IPS DF 4.7 (cell line): ENCODE data around the gene ANKRD34B.
"Not testable (repeated sequence)": the region's sequence is repeated elsewhere in the genome, so short reads cannot be mapped to it uniquely, and the experiment has no call there.

Experiments used
- DNase-seq: peaks from one replicate; pipeline ENCODE4 v3.0.0-alpha.2; 2013; ENCODE audit warnings: low spot score; ENCODE audit errors: extremely low read depth

Gene ANKRD34B

GRCh38 chr5:80569961-80570786 is at the start of gene ANKRD34B:
ANKRD34B (minus strand) TSS chr5:80570280; CDS start chr5:80560019, 10,261 bp downstream.
- no peak for DNase-seq

GRCh38 chr5:80619086-80619485 is 49.0 kb upstream of the ANKRD34B start:
- DNase-seq: no peak

- no peak for DNase-seq
Measured at GRCh38 chr5:80618438-80618837, 48.4 kb upstream of the ANKRD34B start.

- no peak for DNase-seq
Measured at GRCh38 chr5:80615266-80615914, 45.3 kb upstream of the ANKRD34B start.

DNA sequence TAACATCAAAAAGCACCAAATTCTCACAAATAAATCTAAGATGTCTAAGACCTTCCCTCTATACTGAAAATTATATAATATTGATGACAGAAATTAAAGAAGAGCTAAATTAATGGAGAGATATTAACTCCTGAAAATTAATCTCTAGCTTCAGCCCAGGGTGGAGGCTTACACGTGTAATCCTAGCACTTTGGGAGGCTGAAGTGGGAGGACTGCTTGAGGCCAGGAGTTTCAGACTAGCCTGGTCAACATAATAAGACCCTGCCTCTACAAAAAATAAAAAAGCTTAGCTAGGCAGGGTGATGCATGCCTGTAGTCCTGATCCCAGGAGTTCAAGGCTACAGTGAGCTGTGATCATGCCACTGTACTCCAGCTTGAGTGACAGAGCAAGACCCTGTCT is 39.6 kb upstream of the ANKRD34B start:
- DNase-seq: no peak

GRCh38 chr5:80608731-80609130 is 38.7 kb upstream of the ANKRD34B start:
- DNase-seq: no peak

- DNase-seq: no peak
Measured at GRCh38 chr5:80607832-80608231, 37.8 kb upstream of the ANKRD34B start.

GRCh38 chr5:80607343-80607742 is 37.3 kb upstream of the ANKRD34B start:
- DNase-seq: no peak

DNA sequence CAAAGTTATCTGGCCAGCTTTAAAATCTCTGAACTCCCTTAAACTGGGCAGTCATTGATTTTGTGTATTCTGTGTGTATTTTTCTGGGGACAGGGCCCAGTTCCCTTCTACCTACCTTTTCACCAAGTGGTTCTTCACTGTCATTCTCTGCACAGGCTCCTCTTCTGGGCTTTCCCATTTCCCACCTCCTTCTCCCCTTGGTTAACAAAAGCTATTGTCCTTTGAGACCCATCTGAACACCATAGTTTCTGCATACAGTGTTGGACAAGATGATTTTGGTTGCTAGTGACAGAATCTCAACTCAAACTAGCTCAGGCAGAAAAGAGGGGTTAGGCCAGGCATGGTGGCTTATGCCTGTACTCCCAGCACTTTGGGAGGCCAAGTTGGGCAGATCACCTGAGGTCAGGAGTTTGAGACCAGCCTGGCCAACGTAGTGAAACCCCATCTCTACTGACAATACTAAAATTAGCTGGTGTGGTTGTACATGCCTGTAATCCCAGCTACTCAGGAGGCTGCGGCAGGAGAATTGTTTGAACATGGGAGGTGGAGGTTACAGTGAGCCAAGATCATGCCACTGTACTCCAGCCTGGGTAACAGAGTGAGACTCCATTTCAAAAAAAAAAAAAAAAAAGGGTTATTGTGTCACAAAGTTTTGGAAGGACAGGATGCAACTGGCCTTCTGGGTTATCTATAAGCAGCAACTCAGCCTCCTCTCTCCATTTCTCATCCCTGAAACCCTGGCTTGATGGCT is 31.0 kb upstream of the ANKRD34B start:
- no peak for DNase-seq

DNA sequence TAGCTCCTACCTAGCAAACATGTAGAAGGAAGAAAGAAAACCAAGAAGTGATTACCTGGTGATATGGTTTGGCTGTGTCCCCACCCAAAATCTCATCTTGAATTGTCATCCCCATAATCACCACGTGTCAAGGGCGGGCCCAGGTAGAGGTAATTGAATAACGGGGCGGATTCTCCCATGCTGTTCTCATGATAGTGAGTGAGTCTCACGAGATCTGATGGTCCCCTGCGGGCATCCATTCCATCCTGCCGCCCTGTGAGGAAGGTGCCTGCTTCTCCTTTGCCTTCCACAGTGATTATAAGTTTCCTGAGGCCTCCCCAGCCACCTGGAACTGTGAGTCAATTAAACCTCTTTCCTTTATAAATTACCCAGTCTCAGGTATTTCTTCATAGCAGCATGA is 27.4 kb upstream of the ANKRD34B start:
- no peak for DNase-seq

GRCh38 chr5:80594810-80595209 is 24.7 kb upstream of the ANKRD34B start:
- DNase-seq: no peak

GRCh38 chr5:80592761-80593160 is 22.7 kb upstream of the ANKRD34B start:
- no peak for DNase-seq

DNA sequence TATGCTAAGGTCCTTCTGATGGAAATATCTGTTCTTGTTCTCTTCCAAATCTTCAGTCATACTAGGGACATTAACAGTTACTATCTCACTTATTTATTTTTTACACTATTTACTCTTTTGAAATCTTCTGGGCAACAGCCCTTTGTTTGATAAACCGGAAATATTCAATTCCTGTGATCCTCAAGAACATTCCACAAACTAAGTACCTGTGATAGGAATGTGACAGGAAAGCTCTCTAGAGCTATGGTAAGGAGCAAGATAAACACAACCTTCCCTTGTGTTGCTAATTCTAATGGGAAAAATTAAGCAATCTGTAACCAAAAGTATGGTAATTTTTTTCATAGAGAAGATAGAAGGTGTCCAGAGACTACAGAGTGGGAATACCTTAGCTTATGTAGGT is 22.0 kb upstream of the ANKRD34B start:
- no peak for DNase-seq

DNA sequence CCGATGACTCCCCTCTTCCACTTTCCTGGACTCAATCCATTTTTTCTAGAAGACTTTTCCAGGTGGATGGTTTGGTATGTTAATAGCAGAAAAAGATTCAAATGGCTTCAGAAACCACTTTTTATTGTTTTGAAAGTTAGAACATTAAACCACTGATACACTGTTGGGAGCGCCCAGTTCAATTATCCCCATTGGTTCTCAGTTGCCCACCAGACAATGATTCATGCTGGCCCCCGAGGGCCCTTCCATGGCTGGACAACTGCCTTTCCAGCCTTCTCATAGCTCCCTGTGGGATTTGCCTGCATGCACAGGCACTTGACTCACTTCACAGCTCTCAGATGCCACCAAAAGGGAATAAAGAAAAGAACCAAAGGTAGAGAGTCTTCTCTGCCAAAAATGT is 21.3 kb upstream of the ANKRD34B start:
- no peak for DNase-seq

DNA sequence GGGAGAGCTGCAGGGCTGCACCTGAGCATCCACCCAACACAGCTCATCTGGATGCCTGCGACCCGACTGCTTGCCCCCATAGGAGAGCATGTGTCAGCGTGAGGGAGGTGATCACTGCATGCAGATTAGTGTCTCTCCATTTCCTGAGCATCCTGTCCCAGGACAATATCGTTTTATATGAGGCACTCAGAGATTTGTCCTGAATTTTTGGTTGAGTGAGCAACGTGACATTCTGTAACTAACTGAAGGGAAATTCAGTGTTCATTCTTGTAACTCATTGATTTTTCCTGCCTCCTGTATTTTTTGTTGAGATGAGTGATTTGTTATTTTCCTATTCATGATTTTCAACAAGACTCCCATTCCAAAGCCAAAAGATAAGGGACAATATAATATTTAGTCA is 20.7 kb upstream of the ANKRD34B start:
- DNase-seq: no peak

DNA sequence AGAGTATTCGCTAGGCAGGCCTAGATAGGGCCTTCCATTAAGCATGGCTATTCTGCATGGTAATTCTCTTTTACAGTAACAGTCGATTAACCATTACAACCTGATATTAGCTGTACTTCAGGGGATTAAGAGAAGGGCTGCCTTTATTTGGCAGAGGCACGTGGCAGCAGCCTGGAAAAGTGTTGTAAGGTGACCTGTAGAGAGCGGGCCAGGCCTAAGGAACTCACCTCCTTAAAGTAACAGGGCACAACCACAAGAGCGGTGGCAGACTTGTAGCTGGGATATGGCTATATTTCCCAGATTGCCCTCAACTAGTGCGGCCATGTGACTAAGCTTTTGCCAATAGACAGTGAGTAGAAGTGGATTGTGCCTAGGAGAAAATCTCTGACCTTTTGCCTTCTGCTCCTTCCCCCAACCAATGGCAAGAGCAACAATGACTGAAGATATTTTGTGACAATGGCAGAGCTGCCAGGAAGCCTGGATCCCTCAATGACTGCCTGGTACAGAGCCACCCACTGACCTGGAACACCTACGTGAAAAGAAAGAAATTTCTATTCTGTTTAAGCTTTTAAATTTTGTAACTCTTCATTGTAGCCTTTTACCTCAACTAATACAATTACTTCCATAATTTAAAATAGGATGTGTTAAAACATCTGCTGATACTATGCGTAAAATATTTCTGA is 18.9 kb upstream of the ANKRD34B start:
- no peak for DNase-seq

DNA sequence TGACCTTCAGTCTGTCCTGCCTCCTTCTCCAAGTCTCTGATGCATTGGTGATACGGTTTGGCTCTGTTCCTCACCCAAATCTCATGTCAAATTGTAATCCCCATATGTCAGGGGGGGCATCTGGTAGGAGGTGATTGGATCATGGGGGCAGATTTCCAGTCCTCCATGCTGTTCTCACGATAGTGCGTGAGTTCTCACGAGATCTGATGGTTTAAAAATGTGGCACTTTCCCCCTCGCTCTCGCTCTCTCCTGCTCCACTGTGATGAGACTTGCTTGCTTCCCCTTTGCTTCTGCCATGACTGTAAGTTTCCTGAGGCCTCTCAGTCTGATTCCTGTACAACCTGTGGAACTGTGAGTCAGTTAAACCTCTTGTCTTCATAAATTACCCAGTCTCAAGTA is 14.7 kb upstream of the ANKRD34B start:
- no peak for DNase-seq

DNA sequence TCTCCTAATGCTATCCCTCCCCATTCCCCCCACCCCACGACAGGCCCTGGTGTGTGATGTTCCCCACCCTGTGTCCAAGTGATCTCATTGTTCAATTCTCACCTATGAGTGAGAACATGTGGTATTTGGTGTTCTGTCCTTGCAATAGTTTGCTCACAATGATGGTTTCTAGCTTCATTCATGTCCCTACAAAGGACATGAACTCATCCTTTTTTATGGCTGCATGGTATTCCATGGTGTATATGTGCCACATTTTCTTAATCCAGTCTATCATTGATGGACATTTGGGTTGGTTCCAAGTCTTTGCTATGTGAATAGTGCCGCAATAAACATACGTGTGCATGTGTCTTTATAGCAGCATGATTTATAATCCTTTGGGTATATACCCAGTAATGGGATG is 10.2 kb upstream of the ANKRD34B start:
- DNase-seq: not testable (repeated sequence)

DNA sequence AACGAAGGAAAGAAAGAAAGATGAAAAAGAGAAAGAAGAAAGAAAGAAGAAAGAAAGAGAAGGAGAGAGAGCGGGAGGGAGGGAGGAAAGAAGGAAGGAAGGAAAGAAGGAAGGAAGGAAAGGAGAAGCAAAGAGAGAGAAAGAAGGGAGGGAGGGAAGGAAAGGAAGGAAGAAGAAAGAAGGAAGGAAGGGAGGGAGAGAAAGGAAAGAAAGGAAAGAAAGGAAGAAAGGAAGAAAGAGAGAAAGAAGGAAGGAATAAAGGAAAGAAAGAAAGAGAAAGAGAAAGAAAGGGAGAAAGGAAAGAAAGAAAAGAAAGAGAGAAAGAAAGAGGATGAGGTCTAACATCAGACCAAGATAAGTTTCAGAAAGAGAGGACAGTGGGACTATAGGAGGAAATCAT is 9.0 kb upstream of the ANKRD34B start:
- no peak for DNase-seq

DNA sequence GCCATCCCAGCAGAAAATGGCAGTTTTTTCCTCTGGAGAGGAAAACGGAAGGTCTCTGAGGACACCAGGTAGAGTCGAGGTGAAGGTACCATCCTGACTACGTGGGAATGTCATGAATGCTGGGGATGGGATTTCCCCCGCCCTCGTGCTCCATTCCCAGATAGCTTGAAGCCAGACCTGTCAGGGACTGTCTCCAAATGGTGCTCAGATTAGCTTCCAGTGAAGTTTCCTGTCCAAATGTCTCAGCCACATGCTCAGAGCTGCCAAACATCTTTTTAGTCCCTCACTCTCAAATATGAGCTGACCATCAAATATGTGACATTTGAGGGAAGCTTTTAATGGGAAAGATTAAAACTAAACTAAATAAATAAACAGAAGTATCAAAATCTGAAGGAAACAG is 7.6 kb upstream of the ANKRD34B start:
- DNase-seq: no peak

- DNase-seq: no peak
Measured at GRCh38 chr5:80576383-80576782, 6.3 kb upstream of the ANKRD34B start.

- DNase-seq: no peak
Measured at GRCh38 chr5:80573062-80573461, 3.0 kb upstream of the ANKRD34B start.
